Stimulated activated CD8-positive, alpha-beta memory T cell treated with anti-CD3 and anti-CD28 coated beads, Interleukin-2, amount 100 ng/mL, for 1 hour (primary cell): ENCODE data around the gene PPP1R3G.

Experiments used
- DNase-seq, 2 donors: peaks; one replicate each; pipeline ENCODE4 v3.0.0-alpha.2; 2020; ENCODE audit warnings: low read depth in 2 of 2

Gene PPP1R3G

DNA sequence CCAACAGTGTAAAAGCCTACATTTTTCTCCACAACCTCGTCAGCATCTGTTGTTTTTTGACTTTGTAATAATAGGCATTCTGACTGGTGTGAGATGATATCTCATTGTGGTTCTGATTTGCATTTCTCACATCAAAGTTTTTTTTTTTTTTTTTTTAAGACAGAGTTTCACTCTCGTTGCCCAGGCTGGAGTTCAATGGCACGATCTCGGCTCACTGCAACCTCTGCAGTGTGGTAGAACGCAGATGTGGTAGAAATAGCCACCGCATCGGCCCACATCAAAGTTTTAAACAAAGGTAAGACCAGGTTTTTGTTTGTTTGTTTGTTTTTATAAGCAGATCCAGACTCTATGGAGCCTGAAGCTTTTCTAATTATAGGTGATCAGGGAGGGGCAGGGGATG is 12.7 kb upstream of the PPP1R3G start:
- no peak for DNase-seq

DNA sequence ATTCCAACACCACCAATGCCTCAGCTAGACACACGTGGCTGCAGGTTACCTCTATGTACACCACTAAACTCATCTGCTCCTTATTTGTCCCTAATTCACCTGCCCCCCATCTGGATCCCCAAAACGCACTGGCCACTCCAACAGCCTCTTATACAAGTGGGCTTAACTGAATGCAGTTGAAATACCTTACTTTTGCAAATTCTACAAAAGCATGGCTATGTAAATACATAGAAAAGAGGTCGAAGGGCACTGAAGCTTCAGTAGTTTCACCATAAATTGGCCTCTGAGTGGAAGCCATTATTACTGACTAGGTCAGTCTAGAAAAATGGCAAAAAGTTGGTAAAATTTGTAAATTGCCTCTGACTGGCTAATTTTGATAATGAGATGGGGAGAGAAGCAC is 11.1 kb upstream of the PPP1R3G start:
- DNase-seq = no peak

DNA sequence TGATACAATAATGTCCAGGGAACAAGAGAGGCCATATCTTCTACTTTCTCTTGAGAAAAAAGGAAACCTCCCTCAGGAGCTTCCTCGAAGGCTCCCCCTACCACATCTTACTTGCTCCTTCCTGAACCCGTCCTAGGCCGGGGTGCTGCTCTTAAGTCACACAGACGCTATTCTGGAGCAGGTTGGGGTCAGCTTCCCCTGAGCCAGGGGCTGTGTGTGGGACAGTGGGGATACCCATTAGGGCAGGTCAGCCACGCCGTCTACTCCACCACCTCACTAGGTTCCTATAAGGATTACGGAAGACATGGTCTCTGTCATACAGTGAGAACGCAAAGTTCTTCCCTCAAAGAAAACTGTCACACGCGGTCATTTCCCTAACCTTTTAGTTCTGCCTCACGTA is 8.2 kb upstream of the PPP1R3G start:
- DNase-seq = no peak

DNA sequence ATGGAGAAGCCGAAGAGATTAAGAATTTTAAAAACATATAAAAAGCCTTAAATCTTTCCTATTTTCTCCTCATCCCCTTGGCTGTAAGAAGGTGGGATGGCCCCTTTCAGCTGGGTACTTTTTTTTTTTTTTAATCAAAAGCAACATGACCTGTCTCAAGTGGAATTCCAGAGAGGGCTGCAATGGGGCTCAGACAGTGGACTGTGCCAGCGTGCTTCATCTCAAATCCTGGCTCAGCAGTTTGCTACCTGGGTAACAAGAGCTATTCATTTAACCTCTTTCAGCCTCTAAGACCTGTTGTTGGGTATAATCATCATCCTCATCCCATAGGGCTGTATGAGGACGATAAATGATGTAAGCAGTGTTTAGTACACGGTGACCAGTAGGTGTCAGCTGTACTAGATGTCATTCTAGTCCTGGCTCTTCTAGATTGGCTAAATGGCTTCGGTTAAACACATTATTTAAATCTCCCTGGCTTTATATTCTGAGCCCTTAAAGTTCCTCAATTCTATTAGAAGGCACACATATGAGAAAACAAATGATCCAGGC is 6.9 kb upstream of the PPP1R3G start:
- no peak for DNase-seq

DNA sequence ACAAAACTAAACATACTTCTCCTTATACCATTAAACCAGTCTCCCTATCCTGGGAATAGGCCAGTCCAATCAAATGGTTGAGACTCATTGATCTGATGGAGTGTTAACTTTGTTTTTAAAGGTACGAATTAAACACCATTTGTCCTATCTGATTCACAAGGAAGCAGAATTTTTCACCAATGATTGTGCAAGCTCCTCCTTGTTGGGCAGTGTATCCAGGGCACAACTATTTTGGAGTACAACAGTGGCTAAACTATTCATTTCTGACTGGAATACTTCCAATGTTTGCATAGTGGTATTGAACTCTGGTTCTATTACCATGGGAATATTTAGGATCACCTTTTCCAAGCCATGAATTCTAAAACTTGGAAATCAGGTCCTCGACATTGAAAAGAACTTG is 5.4 kb upstream of the PPP1R3G start:
- DNase-seq = no peak

DNA sequence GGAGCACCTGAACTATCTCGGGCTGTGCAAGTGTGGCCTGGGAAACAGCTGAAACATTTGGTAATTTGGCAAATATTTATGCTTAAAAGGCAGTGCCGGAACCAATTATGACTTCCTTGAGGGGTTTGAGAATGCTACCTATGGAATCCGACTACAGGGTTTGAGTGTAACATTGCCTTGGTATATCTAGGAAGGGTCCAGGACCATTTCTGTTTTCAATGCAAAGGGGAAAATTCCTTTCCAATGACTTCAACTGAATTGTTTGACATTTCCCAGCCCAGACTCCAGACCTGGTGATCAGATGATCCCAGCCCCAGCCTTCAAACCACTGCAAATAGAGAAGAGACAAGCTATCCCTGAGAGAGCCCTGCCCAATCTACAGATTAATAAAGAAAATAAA is 4.6 kb upstream of the PPP1R3G start:
- DNase-seq = no peak

DNA sequence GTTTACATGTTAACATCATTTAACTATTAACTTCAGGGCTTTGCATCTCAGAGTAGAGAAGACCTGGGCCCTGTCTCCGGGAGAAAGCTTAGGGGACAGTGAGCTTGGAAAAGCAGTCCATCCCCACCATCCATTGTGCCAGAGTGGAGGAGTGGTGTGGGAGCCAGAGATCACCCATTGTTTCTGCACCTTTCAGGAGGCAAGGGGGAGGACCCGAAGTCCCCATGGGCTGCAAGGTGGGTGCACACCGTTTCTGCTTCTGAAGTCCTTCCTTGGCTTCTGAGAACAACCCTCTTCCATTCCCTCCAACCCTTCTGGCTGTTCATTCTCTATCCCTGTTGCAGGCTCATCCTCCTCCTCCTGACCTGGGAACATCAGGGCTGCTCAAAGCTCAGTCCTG is 4.0 kb upstream of the PPP1R3G start:
- no peak for DNase-seq

DNA sequence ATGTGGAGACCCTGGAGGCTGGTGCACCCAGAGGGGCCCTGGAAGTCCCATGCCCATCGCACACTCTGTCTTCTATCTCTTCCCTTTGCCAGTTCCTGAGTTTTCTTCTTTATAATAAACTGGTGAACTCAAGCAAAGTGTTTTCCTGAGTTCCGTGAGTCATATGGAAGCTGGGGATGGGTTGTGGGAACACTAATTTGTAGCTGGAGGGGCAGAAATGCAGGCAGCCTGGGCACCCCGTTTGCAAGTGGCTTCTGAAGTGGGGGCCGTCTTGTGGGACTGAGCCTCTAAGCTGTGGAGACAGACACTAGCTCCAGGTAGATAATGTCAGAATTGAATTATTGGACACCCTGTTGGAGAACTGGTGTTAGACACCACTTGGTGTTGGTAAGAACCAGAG is 3.2 kb upstream of the PPP1R3G start:
- no peak for DNase-seq

DNA sequence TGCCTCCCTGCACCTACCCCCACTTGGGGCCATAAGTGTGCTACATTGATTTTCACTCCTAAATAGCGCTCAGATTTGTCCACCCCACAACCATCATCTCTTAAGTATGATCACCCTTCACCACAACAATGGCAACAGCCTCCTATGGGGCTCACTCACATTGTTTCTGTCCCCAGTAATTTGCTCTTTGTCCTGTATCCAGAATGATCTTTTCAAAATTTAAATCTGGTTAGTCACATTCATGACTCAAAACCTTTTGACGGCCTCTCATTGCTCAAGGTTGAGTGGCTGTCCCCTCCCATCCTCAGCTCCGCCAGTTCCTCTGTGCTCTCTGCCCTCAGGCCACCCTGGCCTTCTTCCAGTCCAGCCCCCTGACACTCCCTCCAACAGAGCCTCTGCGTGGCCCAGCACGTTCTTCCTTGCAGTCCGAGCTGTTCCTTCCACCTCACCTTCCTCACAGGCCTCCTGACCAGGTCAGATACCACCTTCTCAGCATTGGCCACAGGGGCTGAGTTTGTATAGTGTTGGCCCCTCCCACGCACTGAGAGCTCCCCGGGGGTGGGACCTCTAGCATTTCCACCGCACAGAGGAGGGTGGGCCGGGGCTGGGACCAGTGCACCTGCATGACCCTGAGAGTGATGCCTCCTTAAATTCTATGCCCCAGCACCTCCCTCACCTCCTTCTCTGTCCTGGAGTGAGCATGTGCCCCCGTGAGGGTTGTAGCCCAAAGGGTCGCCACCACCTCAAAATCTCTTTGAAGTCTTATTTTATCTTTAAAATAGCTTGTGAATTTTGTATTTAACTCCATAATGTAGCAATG is 2.4 kb upstream of the PPP1R3G start:
- no peak for DNase-seq

DNA sequence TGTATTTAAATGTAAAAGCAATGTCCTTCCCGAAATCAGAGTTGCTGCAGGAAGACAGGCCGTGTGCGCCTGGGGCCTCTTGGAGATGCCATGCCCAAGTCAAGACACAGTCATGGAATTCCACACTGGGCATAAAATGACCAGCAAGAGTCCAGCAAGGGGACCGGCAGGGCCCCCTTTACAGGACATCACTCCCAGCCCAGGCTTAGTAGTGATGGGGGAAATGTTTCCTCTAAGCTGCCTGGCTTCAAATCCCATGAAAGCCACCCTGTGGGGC is 1.9 kb upstream of the PPP1R3G start:
- no peak for DNase-seq

DNA sequence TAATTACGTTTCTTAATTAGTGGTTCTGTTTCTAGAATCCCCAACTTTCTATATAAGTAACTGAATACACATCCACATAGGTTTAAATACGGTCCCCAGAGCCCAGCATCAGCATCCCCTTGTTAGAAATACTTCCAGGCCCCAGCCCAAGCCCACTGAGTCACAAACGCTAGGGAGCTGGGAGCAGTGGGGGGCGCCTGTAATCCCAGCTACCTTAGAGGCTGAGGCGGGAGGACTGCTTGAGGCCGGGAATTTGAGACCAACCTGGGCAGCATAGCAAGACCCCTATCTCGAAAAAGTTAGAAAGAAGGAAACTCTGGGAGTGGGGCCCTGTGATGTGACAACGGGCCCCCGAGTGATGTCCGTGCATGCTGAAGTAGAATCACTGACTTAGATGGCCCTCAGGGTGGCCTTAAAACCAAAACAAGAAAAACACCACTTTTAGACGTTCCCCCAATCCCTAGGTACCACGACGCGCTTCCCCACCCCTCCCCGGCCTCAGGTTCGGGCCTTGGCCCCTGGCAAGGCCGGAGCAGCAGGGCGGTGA is 1.3 kb upstream of the PPP1R3G start:
- no peak for DNase-seq

DNA sequence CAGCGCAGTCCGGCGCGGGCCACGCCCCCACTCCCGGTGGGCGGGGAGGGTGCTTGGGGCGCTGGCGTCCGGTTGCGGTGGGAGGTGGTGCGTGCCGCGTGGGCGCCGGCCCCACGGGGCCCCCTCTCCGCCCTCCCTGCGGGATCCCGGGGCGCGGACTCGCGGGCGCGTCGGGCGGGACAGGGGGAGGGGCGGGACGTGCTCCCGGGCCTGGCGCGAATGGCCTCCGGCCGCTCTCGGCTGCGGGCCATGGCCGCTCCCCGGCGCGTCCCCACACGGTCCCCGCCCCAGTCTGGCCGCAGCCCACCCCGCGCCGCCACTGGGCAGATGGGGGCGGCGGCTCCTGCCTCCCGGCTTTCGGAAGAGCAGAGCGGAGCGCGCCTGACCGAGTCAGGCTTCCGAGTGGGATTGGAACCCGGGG is 771 bp upstream of the PPP1R3G start:
- DNase-seq = no peak

DNA sequence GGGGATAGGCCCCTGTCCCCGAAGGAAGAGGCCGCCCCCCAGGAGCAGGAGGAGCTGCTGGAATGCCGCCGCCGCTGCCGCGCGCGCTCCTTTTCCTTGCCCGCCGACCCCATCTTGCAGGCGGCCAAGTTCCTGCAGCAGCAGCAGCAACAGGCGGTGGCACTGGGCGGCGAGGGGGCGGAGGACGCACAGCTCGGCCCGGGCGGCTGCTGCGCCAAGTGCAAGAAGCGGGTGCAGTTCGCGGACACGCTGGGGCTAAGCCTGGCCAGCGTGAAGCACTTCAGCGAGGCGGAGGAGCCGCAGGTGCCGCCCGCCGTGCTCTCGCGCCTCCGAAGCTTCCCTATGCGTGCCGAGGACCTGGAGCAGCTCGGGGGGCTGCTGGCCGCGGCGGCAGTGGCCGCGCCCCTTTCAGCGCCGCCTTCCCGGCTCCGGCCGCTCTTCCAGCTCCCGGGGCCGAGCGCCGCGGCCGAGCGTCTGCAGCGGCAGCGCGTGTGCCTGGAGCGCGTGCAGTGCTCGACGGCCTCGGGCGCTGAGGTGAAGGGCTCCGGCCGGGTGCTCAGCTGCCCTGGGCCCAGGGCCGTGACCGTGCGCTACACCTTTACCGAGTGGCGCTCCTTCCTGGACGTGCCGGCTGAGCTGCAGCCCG is 630 bp downstream of the PPP1R3G start:
- DNase-seq = no peak

DNA sequence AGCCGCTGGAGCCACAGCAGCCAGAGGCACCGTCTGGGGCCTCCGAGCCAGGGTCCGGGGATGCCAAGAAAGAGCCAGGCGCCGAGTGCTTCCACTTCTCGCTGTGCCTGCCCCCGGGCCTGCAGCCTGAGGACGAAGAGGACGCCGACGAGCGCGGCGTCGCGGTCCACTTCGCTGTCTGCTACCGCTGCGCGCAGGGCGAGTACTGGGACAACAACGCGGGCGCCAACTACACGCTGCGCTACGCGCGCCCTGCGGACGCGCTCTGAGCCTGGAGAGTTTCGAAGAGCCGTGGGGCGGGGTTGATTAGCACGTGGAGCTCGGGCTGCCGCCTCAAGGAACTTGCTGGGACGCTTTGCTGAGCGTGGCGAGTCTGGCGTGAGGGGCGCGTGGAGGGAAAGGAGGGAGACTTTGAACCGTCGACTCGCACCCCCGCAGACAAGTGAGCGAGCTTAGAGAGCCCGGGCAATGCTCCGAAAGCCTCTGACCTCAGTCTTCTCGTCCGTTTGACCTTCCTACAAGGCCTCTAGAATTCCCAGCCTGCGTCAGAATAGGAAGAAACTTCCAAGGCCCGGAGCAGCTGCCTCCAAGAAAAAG is 1.3 kb downstream of the PPP1R3G start:
- DNase-seq = no peak

DNA sequence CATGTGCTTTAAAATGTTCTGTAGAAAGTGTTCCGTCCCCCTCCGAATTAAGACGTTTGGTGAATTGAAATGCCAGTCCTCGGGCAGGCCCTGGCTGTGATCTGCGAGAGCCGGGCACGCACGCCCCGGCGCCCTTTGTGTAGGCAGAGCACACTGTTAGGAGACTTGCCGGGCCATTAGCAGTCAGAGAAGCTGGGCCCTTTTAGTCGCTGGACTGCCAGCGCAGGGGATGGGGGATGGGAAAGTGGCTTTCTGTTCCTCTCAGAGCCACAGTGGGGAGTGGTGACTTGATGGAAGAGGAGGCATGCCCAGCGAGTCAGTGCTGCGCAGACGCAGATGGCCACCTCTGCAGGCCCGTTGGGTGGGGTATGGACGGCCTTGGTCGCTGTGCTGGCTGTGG is 2.2 kb downstream of the PPP1R3G start:
- no peak for DNase-seq

DNA sequence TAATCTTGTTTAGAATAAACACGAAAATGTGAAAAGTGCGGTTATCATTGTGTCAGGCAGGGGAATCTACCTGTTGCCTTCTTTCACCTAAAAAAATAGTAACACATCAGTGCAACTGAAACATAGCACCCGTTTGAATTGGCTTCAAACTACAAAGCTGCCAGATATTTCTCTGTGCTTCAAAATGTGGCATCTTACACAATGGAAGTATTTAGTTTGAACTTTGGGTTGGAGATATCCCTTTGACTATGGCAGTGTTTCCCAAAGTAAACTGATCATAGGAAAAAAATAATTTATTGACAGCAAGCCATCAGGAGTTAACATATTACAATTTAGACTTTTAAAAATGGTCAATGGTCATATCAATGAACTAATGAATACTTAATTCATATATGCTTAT is 3.6 kb downstream of the PPP1R3G start:
- DNase-seq = no peak

DNA sequence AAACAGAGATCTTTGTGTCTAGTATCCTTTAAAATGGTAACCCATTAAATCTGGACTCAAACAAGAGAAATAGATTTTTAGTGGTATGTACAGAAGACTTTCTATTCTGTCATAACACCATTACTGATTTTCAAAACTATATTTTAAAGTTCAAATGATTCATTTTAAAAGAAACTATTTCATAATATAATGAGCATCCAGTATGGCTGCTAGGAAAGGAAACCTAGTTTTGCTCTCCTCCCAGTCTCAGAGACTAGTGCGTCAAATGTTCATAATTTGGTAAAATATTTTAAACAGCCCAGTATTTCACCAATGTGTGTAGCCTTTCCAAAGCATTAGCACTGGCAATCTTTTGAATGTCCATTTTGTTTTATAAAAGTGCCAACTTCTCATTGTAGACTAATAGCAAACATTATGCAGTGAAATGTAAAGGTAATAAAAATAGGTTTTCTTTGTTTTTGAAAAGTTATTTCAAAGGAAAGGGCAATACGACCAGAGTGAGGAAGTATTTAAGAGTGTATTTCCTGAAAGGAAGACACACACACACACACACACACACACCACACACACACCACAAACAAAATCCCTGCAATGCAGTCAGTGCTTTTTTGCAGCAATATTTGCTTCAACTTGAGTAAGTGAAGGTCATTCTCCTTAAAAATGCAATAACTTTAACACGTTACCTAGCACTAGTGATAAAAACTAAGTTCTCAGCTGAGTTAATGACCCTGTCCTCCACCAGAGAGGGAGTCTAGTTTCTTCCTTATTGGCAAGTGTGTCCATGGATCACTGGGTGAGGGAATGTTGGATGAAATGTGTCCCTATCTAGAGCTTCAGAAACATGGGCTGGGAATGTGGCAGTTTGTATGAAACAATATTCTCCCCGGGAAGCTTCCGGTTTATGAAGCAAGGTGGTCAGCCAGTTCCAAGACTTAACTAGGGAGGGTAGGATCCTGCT is 4.6 kb downstream of the PPP1R3G start:
- no peak for DNase-seq

DNA sequence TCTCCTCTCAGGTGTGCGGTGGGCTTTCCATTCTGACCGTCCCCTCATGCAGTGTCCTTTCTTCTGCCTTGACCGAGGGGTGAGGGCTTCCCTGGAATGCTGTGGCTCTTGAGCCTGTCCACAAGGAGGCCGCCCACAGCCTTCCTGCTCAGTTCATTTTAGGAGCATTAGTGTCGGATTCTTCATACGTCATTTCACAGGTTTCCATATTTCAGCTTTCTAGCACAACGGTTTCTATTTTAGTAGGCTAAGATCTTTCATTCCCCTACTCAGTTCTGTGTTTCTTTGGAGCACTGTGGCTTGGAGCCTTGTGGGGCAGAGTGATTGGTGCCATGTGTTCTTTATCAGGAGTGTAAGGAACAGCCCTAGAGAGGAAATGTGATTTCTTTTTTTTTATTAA is 5.5 kb downstream of the PPP1R3G start:
- no peak for DNase-seq

DNA sequence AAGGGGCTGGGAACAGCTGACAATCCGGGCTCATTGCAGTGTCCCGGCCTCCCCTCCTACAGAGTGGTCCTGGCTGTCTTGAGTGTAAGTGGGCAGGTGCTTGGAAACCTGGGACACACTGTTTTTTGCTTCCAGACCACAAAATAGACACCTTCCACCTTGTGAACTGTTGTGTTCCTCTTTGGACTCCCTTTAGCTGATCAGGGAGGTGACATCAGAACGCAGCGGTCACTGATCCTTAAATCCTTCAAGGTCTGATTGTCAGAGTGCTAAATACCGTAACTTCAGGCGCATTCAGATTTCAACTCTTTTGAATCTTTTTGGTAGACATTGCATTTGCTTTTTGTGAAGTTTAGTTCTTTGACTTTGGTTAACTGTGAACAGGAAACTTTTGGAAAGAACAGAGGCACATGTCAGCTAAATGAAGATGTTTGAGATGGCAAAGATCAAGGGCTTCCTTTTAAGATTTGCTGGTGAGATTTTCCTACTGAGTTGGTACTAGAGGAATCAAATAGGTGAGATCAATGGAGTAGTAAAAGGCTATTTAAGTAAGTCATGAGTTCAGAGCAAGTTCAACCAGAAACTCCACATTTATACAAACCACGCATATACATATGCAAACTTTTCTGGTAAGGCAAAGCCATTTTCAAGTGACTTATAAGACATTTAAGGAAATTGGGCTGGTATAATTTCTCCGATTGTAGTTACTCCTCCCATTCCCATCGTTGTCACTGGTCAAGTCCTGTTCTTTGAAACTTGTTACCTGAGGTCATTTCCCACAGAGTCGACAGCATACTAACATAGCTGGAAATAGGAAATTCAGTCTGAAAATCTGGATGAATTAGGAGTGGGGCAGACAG is 6.3 kb downstream of the PPP1R3G start:
- no peak for DNase-seq

DNA sequence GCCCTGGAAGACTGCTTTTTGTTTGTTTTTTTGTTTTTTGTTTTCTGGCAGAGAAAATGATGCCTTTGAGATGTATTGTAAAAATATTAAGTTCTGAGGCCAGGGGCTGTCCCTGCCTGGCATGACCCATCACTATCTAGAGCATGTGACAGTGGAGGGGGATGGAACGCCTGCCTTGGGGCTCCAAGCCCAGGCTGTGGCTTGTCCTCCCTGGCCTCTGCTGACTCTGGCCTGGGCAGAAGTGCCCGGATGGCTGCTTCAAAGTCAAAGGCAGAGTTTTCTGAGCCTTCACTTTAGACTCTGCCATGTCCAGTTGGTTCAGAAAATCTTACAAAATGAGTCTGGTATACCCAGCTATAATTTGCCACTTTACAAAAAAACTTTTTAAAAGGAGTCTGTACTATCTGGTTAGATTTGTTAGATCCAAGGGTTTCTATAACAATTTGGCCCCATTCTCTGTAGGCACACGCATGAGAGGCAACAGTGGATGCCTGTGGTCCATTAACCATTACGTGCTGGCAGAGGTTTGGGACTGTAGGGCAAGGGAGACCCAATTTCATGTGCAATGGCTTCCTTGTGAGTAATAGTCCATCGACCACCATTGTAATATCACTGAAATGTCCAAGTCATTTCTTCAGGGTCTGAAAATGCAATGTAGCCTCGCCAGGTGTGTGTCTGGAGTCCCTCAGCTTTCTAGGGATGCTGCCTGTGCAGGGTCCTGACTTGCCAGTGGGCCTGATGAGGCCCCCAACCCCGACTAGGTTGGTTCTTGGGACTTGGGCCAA is 8.3 kb downstream of the PPP1R3G start:
- DNase-seq = no peak
